ENCODE data around the gene GUCY1A2. TPM values are rescaled to one million over a fixed set of nuclear protein-coding genes. Genes with fewer than 3 reads are reported as not detected.
"Not testable (repeated sequence)": the region's sequence is repeated elsewhere in the genome, so short reads cannot be mapped to it uniquely, and the experiment has no call there.

GUCY1A2 gene
- total RNA-seq, 1 experiment from 2014 or later: 0.84 TPM

DNA sequence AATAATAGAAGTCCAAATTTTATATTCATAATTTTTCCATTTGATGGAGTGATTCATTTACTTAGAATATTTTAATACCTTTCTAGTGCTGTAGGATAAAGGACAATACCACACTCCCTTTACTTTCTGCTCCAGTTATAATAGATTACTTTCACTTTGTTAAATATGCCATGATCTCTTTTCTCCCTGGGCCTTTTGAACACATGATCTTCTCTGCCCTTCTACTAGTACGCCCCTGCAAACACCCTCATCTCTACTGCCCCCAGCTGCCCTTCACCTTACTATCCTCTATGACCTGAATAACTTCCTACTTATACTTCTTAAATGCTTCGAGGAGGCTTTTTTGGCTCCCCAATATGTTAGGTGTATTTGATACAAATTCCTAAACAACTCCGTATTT is 177.3 kb downstream of the GUCY1A2 start:
- peak; percentile 20 for DNase-seq (ENCODE audit: low read depth)

DNA sequence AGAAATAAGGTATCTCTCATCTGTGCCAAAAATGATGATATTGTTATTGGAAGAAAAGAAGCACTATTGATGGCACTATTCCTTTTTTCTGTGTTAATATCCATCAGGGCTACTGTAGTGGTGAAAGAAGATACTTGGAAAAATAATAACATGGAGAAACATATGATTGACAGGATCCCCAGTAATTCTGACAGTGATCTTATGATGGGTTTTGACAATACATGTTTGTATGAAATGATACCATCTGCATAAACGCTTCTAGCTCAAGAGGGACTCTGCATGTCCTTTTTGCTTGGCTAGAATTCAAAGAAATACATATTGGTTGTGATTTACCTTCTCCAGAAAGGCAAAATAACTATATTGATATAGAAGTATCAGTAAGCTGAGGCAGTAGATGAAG is 178.1 kb downstream of the GUCY1A2 start:
- DNase-seq (ENCODE audit: low read depth): no peak

DNA sequence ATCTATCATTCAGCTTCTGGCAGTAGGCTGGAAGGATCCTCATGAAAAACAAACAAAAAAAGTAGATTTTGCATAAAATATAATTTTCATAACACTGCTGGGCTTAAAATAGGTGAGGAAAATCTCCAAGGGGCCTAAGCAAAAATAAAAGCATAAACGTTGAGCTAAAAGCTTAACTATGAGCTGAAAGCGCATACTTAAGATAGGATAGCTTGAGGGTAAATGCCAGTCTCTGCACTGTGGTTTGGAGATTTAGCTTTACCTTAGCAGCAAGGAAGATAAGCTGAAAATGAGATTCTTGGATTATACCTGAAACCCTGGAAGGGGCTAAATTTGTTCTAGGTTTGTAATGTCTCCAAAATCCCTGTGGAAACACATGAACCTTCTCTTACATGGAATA is 183.7 kb downstream of the GUCY1A2 start:
- no peak for DNase-seq (ENCODE audit: low read depth)

DNA sequence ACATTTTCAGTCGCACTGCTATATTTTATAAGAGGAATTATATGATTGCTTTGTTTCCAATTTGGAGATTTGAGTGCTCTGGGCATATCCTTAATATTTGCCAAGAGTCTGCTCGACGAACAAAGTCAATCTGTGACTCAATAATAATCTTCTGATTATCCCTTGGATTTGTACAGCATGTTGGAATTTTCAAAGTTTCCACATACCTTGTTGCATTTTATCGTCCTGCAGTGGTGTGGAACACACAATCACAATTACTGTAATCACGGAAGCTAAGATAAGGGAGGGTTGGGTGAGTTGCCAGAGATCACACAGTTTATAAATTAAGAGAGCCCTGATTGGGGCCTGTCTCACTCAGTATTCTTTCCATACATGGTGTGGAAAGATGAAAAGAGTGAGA is 189.3 kb downstream of the GUCY1A2 start:
- DNase-seq (ENCODE audit: low read depth): no peak

DNA sequence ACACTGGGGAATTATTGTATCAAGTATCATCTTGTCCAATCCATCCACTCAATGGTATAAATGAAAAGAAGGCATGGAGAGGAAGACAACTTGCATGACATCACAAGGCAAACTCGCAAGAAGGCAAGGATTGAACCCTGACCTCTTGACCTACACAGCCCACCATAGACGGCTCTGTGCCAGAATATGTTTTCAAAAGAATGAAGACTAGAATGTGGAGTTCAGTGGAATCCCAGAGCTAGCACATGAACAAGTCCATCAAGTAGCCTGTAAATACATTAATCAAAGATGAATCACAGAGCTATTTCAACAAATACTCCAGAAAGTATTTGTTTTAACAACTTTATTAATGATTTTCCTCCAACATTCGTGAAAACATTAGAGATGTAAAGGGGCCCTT is 189.7 kb downstream of the GUCY1A2 start:
- no peak for DNase-seq (ENCODE audit: low read depth)

DNA sequence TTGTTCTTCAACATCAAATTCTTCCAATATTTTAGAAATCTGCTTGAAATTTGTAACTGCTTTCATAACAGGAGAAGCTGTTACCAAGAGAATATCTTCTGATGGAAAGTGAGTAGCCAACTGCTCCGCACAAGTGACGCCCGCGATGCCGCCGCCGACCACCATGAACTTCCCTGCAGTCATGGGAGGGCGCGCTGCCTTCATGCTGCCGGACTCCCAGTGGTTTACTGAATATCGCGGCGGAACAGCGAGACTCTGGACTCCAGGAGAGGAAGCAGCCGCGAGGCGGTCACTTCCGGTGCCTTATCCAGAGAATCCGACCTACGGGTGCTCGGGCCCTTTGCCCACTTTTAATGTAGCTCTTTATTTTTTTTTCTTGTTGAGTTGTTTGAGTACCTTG is 190.6 kb downstream of the GUCY1A2 start:
- no peak for DNase-seq (ENCODE audit: low read depth)

DNA sequence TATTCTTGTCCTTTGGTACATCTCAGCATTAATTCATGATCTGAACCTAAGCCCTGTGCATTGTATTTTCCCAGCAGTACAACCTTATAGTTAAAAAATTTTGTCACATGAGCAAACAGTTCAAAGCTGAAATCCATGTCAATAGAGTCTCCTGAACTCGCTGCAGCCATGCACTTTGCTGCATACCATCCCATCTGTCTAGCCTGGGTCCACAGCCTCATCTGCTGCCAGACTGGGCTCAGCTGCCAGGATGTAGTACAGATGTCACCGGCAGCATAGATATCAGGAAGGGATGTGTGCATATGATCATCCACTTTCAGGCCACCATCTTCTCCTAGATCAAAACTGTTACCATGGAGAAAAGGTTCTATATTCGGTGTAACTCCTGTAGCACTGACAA is 191.7 kb downstream of the GUCY1A2 start:
- not testable (repeated sequence) for DNase-seq (ENCODE audit: low read depth)

DNA sequence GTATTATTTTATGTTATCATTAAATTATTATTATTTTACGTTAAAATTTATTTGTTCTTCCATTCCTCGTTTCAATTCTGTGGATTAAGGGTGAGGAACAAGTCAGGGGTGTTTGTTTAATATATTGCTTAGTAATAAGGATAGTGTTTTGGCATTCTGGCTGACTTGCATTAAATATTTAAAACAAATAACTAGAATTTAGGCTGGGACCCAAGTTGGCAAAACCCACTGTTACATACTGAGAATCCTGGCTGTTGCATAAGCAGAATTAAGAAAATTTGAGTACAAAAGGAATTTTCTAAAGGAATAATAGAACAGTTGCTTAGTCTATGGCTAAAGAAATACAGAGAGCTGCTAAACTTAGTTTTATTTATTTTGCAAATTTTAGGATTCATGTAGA is 196.4 kb downstream of the GUCY1A2 start:
- no peak for DNase-seq (ENCODE audit: low read depth)

DNA sequence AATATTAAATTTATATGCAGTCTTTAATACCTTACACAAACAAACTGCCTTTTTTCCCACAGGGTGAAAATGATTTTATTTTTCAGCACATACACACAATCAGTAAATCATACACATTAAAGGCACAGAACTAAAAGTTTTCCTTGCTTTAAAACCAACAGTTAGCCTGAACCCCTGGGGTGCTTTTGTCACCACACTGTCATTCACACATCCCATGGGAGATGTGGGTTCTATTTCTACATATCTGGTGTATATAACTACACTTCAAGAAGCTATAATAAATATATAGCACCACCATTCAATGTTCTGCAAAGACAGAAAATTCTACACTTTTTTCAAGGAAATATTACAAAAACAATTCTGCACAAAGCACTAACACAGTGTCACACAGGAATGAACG is 197.0 kb downstream of the GUCY1A2 start:
- DNase-seq (ENCODE audit: low read depth): no peak

DNA sequence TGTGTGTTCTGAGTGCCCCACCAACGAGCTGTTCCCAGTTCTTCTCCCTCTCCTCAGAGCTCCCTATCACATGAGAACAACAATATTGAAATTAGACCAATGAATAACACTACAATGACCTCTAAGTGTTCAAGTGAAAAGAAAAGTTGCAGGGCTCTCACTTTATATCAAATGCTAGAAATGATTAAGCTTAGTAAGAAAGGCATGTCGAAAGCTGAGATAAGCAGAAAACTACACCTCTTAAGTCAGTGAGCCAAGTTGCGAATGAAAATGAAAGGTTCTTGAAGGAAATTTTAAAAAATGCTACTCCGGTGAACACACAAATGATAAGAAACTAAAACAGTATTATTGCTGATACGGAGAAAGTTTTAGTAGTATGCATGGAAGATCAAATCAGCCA is 199.8 kb downstream of the GUCY1A2 start:
- DNase-seq (ENCODE audit: low read depth): no peak

DNA sequence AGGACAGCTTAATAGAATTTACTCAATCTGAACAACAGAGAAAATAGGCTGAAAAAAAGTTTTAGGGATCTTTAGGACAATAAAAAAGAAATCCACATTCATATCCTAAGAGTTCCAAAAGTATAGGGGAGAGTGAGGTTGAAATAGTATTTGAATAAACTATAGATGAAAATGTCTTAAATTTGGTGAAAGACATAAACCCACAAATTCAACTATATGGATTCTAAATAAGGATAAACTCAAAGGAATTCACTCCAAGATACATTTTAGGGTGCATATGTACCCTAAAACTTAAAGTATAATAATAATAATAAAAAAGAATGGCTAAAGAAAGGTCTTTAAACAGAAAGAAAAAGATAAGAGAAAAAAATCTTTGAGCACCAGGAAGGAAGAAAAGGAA is 203.1 kb downstream of the GUCY1A2 start:
- no peak for DNase-seq (ENCODE audit: low read depth)

DNA sequence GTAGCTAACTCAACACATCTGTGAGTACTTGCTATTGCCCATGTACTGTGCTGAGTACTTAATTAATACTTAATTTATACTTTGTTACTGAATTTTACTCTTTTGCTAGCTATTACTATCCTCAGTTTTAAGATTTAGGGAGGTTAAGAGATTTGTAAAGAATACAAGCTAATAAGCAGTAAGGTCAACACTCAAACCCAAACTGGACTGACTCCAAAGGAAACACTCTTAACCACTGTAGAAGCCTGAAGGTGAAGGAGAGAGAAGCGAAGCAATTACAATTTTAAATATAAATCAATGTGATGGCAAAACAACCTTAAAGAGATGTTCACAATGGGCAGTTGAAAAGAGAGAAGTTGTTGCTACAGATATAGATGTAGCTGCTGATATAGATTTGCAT is 204.5 kb downstream of the GUCY1A2 start:
- no peak for DNase-seq (ENCODE audit: low read depth)

DNA sequence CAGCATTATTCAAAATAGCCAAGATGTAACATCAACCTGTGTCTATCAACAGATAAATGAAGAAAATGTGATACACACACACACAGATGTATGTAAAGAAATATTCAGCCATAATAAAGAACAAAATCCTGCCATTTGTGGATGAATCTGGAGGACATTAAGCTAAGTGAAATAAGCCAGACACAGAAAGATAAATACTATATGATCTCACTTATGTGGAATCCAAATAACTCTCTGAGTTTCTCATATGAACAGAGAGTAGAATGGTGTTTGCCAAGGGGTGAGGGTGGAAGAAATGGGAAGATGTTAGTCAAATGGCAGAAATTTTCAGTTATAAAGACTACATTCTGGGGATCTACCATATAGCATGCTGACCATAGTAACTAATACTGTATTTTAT is 224.2 kb downstream of the GUCY1A2 start:
- no peak for DNase-seq (ENCODE audit: low read depth)

DNA sequence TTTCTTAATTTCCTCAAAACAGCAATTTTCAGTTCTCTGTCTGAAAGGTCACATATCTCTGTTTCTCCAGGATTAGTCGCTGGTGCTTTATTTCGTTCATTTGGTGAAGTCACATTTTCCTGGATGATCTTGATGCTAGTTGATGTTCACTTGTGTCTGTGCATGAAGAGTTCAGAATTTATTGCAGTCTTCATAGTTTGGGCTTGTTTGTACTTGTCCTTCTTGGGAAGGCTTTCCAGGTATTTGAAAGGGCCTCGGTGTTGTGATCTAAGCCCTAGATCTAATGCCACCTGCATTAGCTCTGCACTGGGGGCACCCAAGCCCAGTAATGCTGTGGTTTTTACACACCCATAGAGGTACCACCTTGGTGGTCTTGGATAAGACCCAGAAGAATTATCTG is 228.9 kb downstream of the GUCY1A2 start:
- no peak for DNase-seq (ENCODE audit: low read depth)

DNA sequence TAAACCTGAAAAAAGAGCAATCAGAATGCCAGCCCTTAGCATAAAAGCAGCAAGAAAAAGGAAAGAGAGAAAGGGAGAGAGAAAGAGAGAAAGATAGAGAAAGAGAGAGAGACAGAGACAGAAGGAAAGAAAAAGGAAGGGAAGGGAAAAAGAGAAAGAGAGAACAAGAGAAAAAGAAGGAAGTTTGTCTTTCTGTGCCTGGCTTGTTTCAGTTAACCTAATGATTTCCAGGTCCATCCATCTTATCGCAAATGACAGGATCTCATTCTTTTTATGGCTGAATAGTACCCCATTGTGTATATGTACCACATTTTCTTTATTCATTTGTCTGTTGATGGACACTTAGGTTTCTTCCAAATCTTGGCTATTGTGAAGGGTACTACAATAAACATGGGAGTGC is 230.8 kb downstream of the GUCY1A2 start:
- no peak for DNase-seq (ENCODE audit: low read depth)

DNA sequence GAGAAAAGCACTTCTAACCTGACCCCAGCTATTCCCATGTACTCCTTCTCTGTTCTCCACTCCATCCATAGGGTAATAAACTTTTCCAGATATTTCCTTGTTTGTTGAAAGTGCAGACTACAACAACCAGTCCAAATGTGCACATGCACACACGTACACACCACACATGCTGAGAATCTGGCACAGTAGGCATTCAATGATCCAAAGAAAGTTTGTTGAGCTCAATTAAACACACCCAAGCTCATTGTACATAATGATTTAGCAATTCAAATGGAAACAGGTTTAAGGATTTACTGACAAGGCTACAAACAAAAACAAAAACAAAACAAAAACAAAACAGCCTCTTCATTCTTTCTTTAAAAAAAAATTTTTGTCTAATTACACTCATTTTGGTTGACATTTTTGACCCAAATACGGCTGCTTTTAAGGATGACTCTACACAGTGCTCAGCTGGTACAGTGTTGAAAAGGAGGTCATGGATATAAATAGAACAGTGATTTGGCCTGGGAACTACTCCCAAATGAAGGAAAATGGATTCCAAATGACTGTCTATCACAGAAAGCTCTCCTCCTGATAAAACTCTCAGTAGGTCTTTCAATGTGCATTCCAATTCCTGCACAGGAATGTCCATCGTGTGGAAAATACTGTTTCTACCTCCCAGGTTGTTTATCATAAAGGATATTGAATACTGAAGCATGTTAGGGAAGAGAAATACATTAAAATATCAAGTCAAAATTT is 232.2 kb downstream of the GUCY1A2 start:
- no peak for DNase-seq (ENCODE audit: low read depth)

DNA sequence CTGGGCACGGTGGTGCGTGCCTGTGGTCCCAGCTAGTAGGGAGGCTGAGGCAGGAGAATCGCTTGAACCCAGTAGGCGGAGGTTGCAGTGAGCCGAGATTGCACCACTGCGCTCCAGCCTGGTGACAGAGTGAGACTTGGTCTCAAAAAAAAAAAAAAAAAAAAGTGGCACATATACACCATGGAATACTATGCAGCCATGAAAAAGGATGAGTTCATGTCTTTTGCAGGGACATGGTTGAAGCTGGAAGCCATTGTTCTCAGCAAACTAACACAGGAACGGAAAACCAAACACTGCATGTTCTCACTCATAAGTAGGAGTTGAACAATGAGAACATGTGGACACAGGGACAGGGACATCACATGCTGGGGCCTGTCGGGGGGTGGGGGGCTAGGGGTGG is 241.0 kb downstream of the GUCY1A2 start:
- DNase-seq (ENCODE audit: low read depth): not testable (repeated sequence)

DNA sequence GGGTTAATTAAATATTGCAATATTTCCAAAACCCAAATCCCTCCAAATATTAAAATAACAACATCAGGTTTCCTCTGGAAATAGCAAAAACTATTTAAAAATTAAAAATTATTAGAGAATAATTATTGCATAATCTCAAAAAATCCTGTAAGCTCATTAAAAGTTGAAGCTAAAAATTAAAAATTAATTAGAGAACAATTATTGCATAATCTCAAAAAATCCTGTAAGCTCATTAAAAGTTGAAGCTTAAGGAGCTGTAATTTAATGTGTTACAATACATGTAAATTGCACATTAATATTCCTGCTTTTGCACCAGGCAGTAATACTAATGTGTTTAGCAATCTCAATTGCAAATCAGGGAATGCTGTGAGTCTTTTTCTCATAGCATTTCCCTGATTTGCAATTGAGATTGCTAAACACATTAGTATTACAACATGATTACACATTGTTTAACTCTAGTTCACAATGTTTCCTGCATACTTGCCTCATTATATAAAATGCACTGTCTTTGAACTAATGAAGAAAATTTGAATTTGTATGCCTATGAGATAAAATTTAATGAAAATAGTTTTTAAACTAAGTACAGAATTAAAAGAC is 247.7 kb downstream of the GUCY1A2 start:
- no peak for DNase-seq (ENCODE audit: low read depth)

DNA sequence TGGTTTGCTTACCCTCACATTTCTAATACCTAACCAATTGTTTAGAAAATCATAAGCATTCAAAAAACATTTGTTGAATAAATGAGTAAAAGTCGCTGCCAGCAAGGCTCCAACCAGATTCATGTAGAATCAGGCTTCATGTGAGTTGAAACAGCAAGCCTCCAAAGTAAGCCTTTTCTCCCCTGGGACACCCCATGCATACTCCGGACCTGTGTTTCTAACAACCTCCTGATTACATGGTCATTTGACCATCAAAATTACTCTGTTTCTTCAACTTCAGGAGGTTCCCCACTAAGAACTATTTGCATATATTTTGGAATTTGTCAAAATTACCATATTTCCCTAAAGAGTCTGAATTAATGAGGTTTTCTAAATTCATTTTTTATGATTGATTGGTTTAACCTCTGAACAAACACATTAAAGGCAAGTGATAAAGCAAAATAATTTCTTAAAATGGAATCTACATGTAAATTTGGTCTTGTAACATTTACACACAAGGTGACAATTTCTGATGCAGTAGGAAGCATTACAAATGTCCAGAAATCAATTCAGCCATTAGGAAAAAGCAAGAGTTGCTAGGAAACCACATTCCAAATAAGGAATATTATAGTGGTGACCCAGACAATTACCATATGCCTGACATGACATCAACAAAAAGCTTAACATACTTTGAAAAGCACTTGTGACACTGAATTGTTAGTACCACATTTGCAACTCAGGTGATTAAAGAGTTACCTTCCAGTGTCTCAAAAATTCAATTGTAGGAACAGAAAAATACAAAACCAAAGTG is 252.6 kb downstream of the GUCY1A2 start:
- no peak for DNase-seq (ENCODE audit: low read depth)

DNA sequence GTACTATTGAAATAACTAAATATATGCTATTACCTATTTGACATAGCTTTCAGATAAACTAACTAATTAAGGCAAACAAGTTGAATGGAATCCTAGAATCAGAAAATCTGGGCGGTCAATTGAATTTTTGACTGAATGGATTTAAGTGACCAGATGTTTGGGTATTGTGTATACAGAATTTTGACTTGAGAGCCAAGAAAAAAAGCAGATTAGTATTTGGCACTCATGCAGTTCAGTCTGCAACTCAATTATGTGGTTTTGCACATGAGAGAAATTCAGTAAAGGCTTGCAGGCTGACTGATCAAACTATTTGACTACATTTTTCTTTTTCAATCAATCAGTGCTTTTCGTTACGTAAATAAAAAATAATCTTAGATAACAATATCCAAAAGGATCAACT is 254.8 kb downstream of the GUCY1A2 start:
- no peak for DNase-seq (ENCODE audit: low read depth)

DNA sequence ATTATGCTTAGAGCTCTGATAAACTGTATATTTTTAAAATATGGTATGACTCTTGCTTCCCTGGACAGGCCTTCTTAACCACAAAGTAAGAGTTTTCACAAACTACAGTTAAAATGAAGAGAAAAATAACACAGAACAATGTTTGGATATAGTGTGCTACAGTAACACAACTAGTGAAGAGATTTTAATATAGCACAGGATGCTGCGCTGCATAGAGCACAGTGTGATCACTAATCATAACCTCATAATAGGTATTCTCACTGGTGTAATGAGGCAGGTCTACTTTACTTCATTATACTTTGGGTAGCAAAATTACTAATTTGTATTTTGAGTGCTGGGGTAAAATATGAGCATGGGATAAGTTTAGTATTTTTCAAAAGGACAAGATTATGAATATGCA is 256.5 kb downstream of the GUCY1A2 start:
- no peak for DNase-seq (ENCODE audit: low read depth)

DNA sequence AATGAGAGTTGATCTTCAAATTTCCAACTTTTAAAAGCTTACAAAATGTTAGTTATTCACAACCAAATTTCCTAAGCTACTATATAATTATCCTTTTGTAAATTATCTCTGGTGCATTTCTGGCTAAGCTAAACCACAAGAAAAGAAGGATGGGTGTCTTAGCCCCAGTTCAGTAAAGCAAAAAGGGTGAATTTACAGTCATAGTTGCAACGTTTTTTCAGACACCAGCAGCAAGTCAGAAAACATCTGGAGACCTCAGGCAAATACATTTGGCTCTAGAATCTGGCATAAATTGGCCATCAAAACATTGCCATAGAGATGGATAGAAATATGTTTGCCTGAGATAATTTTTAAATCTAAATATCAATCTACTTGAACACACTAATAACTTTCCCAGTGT is 257.0 kb downstream of the GUCY1A2 start:
- DNase-seq (ENCODE audit: low read depth): no peak

DNA sequence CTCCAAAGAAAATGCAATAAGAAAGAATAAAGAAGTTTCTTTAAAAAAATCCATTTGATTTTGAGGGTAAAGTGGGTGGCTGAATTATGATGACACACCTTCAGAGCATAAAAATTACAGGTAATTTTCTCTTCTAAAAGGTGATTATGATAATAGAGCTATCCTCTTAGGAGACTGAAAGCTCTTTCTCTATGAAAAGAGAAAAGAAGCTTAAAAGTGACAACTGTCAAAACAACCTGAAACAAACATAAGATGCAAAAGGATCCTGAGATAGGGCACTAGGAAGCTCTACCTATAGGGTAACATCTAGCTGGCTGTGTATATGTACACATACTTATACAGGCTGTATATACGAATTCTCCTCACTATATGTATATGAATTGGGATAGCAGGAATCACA is 270.2 kb downstream of the GUCY1A2 start:
- no peak for DNase-seq (ENCODE audit: low read depth)
